Measurements from ENCODE around the gene ZNF438.

GRCh38 chr10:30902621-30903396 is 128.9 kb downstream of the ZNF438 start:
- TF ChIP-seq MAX (IDR thresholded peaks at IDR 0.05; ENCODE audit: low read depth, low read length) (no peak), POLR2A (IDR thresholded peaks at IDR 0.05; ENCODE audit: extremely low read depth, insufficient read length) (no peak), CTCF (IDR thresholded peaks at IDR 0.05; ENCODE audit: low read depth, low read length) (no peak), MYC (IDR thresholded peaks at IDR 0.05; ENCODE audit: low read depth, low read length) (no peak)

Measured in NB4 (cell line).